ENCODE results near the gene ITGBL1.

ITGBL1 gene

GRCh38 chr13:101512650-101513049 is 60.2 kb downstream of the ITGBL1 start:
- TF ChIP-seq CTCF (IDR thresholded peaks at IDR 0.05; ENCODE audit: extremely low read depth, missing control alignments): no peak
- no peak for DNase-seq (ENCODE audit: low spot score)

GRCh38 chr13:101514100-101514499 is 61.6 kb downstream of the ITGBL1 start:
- no peak for DNase-seq (ENCODE audit: low spot score)
- TF ChIP-seq CTCF (IDR thresholded peaks at IDR 0.05; ENCODE audit: extremely low read depth, missing control alignments): no peak

- peak; percentile 15 for DNase-seq (ENCODE audit: low spot score)
- TF ChIP-seq CTCF (IDR thresholded peaks at IDR 0.05; ENCODE audit: extremely low read depth, missing control alignments): no peak
Observed at GRCh38 chr13:101514695-101515275, 62.3 kb downstream of the ITGBL1 start.

- no peak for DNase-seq (ENCODE audit: low spot score)
Observed at GRCh38 chr13:101515504-101515903, 63.0 kb downstream of the ITGBL1 start.

GRCh38 chr13:101516262-101516661 is 63.8 kb downstream of the ITGBL1 start:
- DNase-seq (ENCODE audit: low spot score): no peak
- TF ChIP-seq CTCF (IDR thresholded peaks at IDR 0.05; ENCODE audit: extremely low read depth, missing control alignments): no peak

More at GRCh38 chr13:101515504-101515903, 63.0 kb downstream of the ITGBL1 start:
- no peak for TF ChIP-seq CTCF (IDR thresholded peaks at IDR 0.05; ENCODE audit: extremely low read depth, missing control alignments)

GRCh38 chr13:101520672-101521071 is 68.2 kb downstream of the ITGBL1 start:
- TF ChIP-seq CTCF (IDR thresholded peaks at IDR 0.05; ENCODE audit: extremely low read depth, missing control alignments): no peak
- DNase-seq (ENCODE audit: low spot score): no peak

GRCh38 chr13:101521371-101521770 is 68.9 kb downstream of the ITGBL1 start:
- no peak for TF ChIP-seq CTCF (IDR thresholded peaks at IDR 0.05; ENCODE audit: extremely low read depth, missing control alignments)
- DNase-seq (ENCODE audit: low spot score): no peak

Data from GM20000 (cell line).